Measurements from ENCODE around the gene SYCE1.

DNA sequence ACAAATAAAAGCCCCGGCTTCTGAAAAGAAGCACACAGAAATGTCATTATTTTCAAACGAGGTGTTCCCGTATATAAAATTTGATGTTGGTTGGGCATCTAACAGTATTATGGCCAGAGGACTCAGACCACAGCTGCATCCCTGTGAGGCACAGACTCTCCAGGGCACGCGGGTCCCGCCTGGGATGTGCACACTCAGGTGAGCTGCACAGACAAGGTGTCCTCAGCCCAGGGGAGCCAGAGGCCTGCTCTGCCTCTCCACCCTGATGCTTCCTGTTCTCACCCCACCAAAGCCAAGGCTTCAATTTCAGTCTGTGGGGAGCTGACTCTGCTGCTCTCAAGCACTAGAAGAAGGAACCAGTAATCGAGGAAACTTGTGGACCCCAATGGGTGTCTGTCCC, 39.9 kb downstream of the SYCE1 start:
- TF ChIP-seq, protein P1, sequence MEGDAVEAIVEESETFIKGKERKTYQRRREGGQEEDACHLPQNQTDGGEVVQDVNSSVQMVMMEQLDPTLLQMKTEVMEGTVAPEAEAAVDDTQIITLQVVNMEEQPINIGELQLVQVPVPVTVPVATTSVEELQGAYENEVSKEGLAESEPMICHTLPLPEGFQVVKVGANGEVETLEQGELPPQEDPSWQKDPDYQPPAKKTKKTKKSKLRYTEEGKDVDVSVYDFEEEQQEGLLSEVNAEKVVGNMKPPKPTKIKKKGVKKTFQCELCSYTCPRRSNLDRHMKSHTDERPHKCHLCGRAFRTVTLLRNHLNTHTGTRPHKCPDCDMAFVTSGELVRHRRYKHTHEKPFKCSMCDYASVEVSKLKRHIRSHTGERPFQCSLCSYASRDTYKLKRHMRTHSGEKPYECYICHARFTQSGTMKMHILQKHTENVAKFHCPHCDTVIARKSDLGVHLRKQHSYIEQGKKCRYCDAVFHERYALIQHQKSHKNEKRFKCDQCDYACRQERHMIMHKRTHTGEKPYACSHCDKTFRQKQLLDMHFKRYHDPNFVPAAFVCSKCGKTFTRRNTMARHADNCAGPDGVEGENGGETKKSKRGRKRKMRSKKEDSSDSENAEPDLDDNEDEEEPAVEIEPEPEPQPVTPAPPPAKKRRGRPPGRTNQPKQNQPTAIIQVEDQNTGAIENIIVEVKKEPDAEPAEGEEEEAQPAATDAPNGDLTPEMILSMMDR (optimal IDR thresholded peaks at IDR 0.05 in 1 of 3, IDR thresholded peaks at IDR 0.05 in 1 of 3, conservative IDR thresholded peaks at IDR 0.05 in 1 of 3; ENCODE audit: extremely low read depth in 1 of 3, insufficient read depth in 2 of 3, low read length in 3 of 3): no peak
- no peak for TF ChIP-seq EZH2 (IDR thresholded peaks at IDR 0.05; ENCODE audit: low read length)
